ENCODE measurements around the gene NTM.

The NTM gene

DNA sequence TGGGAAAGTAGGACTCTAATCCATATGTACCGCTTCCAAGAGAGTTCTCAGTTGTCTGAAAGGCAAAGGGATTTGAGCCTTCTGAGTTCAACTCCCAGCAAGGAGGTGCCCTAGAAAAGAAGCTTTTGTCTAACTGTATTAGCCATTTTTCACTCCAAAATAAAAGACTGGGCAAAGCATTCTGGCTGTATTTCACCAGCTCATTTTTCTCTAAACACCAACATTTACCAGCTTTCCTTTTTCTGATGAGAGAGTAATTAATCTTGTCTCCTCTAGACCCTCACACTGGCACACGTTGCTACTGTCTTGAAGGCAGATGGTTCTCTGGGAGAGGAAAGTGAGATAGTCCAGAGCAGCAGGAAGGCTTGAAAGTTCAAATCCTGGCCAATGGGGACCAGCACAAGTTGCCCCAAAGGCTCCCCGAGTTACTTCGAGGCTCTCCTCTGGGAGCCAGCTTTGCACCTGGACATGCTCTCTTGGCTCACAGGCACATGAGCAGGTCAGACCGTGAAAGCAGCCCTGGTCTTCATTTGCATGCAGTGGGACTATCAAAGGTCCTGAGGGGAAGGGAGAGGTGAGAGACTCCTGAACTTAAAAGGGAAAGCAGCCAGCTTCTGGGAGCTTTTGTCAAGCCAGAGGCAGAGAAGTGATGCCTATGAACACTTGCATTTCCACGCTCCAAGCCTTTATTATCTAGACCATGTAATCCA lies 100.0 kb downstream of the NTM start:
- no peaks in the 10 kb centered on the region for H3K9me3 ChIP-seq (ENCODE audit: control insufficient read depth, low read length)
- no peak overlapping the region for H3K4me3 ChIP-seq (ENCODE audit: insufficient read depth, low read depth, low read length, poor library complexity, severe bottlenecking)
- H3K27ac ChIP-seq (ENCODE audit: insufficient read depth, low read length, poor library complexity, severe bottlenecking) = no peak overlapping the region
- H3K4me1 ChIP-seq (ENCODE audit: control insufficient read depth, insufficient read depth, low read length, poor library complexity, severe bottlenecking) = no peaks in the 10 kb centered on the region
- DNase-seq = no peak
- no peaks in the 10 kb centered on the region for H3K27me3 ChIP-seq (replicated peaks; ENCODE audit: control insufficient read depth, insufficient read depth, low read length, poor library complexity, severe bottlenecking)
- H3K36me3 ChIP-seq (ENCODE audit: control insufficient read depth, insufficient read depth, low read length) = no peaks in the 10 kb centered on the region

DNA sequence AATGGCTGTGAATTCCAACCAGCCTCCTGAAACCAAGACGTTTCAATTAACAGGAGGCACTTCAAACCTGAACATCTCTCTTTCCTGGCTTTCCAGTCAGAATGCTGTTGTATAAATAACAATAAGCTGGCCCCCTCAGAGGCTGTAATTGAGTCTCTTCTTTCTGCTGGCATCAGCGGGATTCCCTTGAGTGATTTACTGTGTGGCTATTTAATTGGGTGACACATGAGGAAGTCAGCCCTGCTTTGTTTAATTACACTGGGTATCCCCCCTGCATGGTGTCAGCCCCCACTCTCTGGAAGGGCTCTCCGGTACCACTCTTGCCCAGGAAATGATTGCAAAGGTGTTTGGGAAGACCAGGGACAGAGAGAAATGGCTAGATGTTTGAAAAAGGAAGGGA lies 101.6 kb downstream of the NTM start:
- no peak overlapping the region for H3K27ac ChIP-seq (ENCODE audit: insufficient read depth, low read length, poor library complexity, severe bottlenecking)
- no peaks in the 10 kb centered on the region for H3K27me3 ChIP-seq (replicated peaks; ENCODE audit: control insufficient read depth, insufficient read depth, low read length, poor library complexity, severe bottlenecking)
- no peak overlapping the region for H3K4me3 ChIP-seq (ENCODE audit: insufficient read depth, low read depth, low read length, poor library complexity, severe bottlenecking)
- no peaks in the 10 kb centered on the region for H3K4me1 ChIP-seq (ENCODE audit: control insufficient read depth, insufficient read depth, low read length, poor library complexity, severe bottlenecking)
- H3K9me3 ChIP-seq (ENCODE audit: control insufficient read depth, low read length) = no peaks in the 10 kb centered on the region
- no peak for DNase-seq
- no peaks in the 10 kb centered on the region for H3K36me3 ChIP-seq (ENCODE audit: control insufficient read depth, insufficient read depth, low read length)

DNA sequence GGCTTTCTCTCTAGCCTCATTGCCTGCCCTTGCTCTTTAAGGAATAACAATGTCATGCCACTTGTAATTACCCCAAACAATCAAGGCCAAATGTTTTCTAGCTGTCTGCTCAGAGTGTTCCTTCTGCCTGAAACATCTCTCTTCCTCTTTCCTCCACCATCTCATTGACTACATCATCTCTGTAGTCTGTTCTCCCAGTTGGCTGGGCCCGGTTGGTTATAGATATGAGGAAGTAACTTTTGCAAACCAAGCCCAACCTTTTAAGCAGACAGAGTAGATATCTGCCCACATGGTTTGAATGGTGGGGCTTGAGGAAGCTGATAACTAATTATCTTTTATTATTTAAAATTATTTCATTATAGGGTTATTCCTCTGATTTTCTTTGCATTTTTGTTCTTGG lies 104.5 kb downstream of the NTM start:
- no peak overlapping the region for H3K27ac ChIP-seq (ENCODE audit: insufficient read depth, low read length, poor library complexity, severe bottlenecking)
- H3K36me3 ChIP-seq (ENCODE audit: control insufficient read depth, insufficient read depth, low read length) = no peaks in the 10 kb centered on the region
- H3K4me3 ChIP-seq (ENCODE audit: insufficient read depth, low read depth, low read length, poor library complexity, severe bottlenecking) = no peak overlapping the region
- H3K27me3 ChIP-seq (replicated peaks; ENCODE audit: control insufficient read depth, insufficient read depth, low read length, poor library complexity, severe bottlenecking) = no peaks in the 10 kb centered on the region
- no peaks in the 10 kb centered on the region for H3K4me1 ChIP-seq (ENCODE audit: control insufficient read depth, insufficient read depth, low read length, poor library complexity, severe bottlenecking)
- no peaks in the 10 kb centered on the region for H3K9me3 ChIP-seq (ENCODE audit: control insufficient read depth, low read length)
- no peak for DNase-seq

DNA sequence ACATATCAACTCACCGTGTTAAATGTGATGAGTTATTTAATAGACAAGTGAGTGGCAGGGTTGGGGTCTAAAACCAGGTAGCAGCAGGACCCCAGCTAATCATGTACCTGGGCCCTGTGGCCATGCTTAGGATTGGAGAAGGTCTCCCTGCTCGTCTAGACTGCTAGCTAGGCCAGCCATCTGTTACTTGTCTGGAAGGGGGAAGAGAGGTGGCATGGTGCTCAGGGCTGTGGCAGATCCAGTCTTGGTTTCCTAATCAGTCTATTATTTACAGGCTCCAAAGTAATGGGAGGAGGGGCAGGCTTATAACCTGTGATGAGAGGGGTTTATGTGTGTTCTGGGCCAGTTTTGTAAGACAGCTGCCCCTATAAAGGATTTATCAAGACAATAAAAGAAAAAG lies 105.9 kb downstream of the NTM start:
- no peak for DNase-seq
- Histone ChIP-seq H3K4me3 (ENCODE audit: insufficient read depth, low read depth, low read length, poor library complexity, severe bottlenecking) (no peak overlapping the region), H3K9me3 (ENCODE audit: control insufficient read depth, low read length) (no peaks in the 10 kb centered on the region), H3K27me3 (replicated peaks; ENCODE audit: control insufficient read depth, insufficient read depth, low read length, poor library complexity, severe bottlenecking) (no peaks in the 10 kb centered on the region), H3K36me3 (ENCODE audit: control insufficient read depth, insufficient read depth, low read length) (no peaks in the 10 kb centered on the region), H3K4me1 (ENCODE audit: control insufficient read depth, insufficient read depth, low read length, poor library complexity, severe bottlenecking) (no peaks in the 10 kb centered on the region), H3K27ac (ENCODE audit: insufficient read depth, low read length, poor library complexity, severe bottlenecking) (no peak overlapping the region)

DNA sequence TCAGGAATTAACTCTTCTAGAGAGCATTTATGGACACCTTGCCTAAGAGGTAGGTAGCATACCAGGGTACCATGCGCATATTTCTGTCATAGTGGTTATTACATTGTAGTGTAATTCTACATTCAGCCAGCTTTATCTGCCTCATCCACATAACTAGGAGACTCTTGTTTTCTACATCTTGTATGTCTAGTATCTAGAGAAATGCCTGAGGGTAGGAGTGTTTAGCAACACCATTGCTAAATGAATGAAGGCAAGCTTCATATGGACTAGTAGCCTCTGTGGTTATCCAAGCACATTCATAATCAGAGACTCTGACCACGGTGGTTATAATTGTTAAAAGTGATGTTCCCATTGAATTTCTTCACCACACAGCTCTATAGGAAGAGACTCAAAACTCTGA lies 107.9 kb downstream of the NTM start:
- no peak for DNase-seq
- Histone ChIP-seq H3K4me1 (ENCODE audit: control insufficient read depth, insufficient read depth, low read length, poor library complexity, severe bottlenecking) (no peaks in the 10 kb centered on the region), H3K9me3 (ENCODE audit: control insufficient read depth, low read length) (no peaks in the 10 kb centered on the region), H3K27me3 (replicated peaks; ENCODE audit: control insufficient read depth, insufficient read depth, low read length, poor library complexity, severe bottlenecking) (no peaks in the 10 kb centered on the region), H3K36me3 (ENCODE audit: control insufficient read depth, insufficient read depth, low read length) (no peaks in the 10 kb centered on the region), H3K4me3 (ENCODE audit: insufficient read depth, low read depth, low read length, poor library complexity, severe bottlenecking) (no peak overlapping the region), H3K27ac (ENCODE audit: insufficient read depth, low read length, poor library complexity, severe bottlenecking) (no peak overlapping the region)

DNA sequence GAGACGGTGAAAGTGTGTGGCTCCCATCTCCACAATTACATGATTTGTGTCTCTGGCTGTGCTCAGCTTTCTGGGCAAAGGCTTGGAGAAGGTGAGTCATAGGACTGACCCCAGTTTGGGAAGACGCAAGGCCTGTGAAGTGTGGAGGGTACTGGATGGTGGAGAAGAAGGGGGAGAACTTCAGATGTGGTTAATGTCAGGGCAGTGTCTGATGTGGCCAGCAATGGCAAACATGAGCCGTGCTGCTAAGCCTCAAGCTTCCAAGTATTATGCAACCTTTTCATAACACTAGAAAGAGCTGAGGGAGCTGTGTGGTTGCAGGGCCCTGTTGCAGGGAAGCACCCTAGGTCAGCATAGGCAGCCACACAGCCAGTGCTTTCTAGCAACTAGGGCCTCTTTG lies 110.9 kb downstream of the NTM start:
- no peaks in the 10 kb centered on the region for H3K36me3 ChIP-seq (ENCODE audit: control insufficient read depth, insufficient read depth, low read length)
- DNase-seq = no peak
- no peak overlapping the region for H3K4me3 ChIP-seq (ENCODE audit: insufficient read depth, low read depth, low read length, poor library complexity, severe bottlenecking)
- no peak overlapping the region for H3K27ac ChIP-seq (ENCODE audit: insufficient read depth, low read length, poor library complexity, severe bottlenecking)
- no peaks in the 10 kb centered on the region for H3K9me3 ChIP-seq (ENCODE audit: control insufficient read depth, low read length)
- no peaks in the 10 kb centered on the region for H3K4me1 ChIP-seq (ENCODE audit: control insufficient read depth, insufficient read depth, low read length, poor library complexity, severe bottlenecking)
- no peaks in the 10 kb centered on the region for H3K27me3 ChIP-seq (replicated peaks; ENCODE audit: control insufficient read depth, insufficient read depth, low read length, poor library complexity, severe bottlenecking)

DNA sequence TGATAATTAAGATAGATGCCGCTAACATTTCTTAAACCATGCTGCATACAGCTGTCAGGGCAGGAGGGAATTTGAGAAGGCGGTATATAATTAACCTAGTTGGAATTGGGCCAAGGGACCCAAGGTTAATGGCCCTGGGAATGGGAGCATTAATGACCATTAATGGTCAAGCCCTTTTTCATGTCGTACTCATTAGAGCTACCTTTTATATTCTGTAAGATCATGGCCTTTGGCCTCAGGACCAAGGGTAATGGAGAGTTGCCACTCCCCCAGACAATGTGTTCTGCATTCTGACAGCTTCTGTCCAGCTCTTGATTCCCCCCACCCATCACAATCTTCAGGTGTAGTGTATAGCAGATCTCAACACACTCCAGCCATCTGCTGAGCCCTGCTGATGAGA lies 111.6 kb downstream of the NTM start:
- Histone ChIP-seq H3K27me3 (replicated peaks; ENCODE audit: control insufficient read depth, insufficient read depth, low read length, poor library complexity, severe bottlenecking) (no peaks in the 10 kb centered on the region), H3K27ac (ENCODE audit: insufficient read depth, low read length, poor library complexity, severe bottlenecking) (no peak overlapping the region), H3K9me3 (ENCODE audit: control insufficient read depth, low read length) (no peaks in the 10 kb centered on the region), H3K36me3 (ENCODE audit: control insufficient read depth, insufficient read depth, low read length) (no peaks in the 10 kb centered on the region), H3K4me1 (ENCODE audit: control insufficient read depth, insufficient read depth, low read length, poor library complexity, severe bottlenecking) (no peaks in the 10 kb centered on the region), H3K4me3 (ENCODE audit: insufficient read depth, low read depth, low read length, poor library complexity, severe bottlenecking) (no peak overlapping the region)
- DNase-seq = no peak

DNA sequence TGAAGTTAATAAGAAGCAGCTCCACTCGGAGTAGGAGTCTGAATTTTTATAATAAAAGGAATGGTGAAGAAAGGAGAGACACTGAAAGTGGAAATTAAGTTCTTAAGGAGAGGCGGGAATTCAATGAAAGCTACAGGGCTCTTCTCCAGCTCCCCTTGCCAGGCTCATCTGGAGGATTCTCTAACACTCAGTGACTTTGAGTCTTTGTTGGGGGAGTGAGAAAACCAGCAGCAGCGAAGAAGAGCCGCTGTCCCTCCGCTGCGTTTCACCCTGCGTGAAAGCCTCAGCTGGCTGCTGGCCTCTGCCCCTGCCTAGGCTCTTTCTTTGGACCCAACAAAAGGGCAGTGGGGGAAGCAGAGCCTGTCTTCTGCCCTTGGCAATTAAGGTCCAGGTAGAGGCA lies 113.0 kb downstream of the NTM start:
- no peaks in the 10 kb centered on the region for H3K9me3 ChIP-seq (ENCODE audit: control insufficient read depth, low read length)
- H3K4me3 ChIP-seq (ENCODE audit: insufficient read depth, low read depth, low read length, poor library complexity, severe bottlenecking) = no peak overlapping the region
- no peaks in the 10 kb centered on the region for H3K4me1 ChIP-seq (ENCODE audit: control insufficient read depth, insufficient read depth, low read length, poor library complexity, severe bottlenecking)
- H3K27ac ChIP-seq (ENCODE audit: insufficient read depth, low read length, poor library complexity, severe bottlenecking) = no peak overlapping the region
- no peaks in the 10 kb centered on the region for H3K36me3 ChIP-seq (ENCODE audit: control insufficient read depth, insufficient read depth, low read length)
- no peaks in the 10 kb centered on the region for H3K27me3 ChIP-seq (replicated peaks; ENCODE audit: control insufficient read depth, insufficient read depth, low read length, poor library complexity, severe bottlenecking)
- DNase-seq = no peak

DNA sequence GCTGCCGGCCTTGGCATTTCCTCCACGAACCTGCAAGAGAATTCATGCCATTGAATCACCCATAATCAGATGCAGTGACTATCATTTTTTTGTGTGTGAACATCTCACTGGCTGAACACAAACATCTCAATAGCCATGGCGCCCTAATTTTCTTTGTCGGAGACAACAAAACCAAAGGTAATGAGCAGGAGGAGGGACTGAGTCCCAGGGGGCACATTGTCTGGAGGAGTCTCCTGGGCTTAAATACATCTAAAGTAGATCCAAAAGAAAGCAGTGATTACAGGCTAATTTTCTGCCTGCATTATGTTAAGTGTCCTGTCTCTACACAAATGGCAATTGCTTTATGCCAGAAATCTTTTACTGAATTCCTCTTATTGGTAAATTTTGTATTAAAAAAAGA lies 113.5 kb downstream of the NTM start:
- Histone ChIP-seq H3K36me3 (ENCODE audit: control insufficient read depth, insufficient read depth, low read length) (no peaks in the 10 kb centered on the region), H3K9me3 (ENCODE audit: control insufficient read depth, low read length) (no peaks in the 10 kb centered on the region), H3K4me3 (ENCODE audit: insufficient read depth, low read depth, low read length, poor library complexity, severe bottlenecking) (no peak overlapping the region), H3K4me1 (ENCODE audit: control insufficient read depth, insufficient read depth, low read length, poor library complexity, severe bottlenecking) (no peaks in the 10 kb centered on the region), H3K27me3 (replicated peaks; ENCODE audit: control insufficient read depth, insufficient read depth, low read length, poor library complexity, severe bottlenecking) (no peaks in the 10 kb centered on the region), H3K27ac (ENCODE audit: insufficient read depth, low read length, poor library complexity, severe bottlenecking) (no peak overlapping the region)
- DNase-seq = no peak

DNA sequence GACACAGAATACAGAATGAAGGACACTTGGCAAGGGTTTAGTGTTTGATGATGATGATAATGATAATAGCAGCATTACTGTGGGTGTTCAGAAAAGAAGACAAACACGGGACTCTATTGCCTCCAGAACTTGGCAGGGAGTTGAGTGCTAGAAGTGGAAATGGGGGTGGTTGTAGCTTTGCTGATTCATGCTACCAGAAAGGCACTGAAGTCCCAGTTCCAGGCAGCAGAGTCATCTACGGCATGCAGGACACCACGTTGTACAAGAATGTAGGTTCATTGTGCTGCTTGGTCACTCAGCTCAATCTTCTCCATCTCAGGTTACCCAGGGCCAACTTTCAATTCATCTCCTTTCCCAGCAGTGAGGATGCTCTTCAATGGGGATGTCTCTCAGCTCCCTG lies 115.7 kb downstream of the NTM start:
- no peaks in the 10 kb centered on the region for H3K27me3 ChIP-seq (replicated peaks; ENCODE audit: control insufficient read depth, insufficient read depth, low read length, poor library complexity, severe bottlenecking)
- no peaks in the 10 kb centered on the region for H3K4me1 ChIP-seq (ENCODE audit: control insufficient read depth, insufficient read depth, low read length, poor library complexity, severe bottlenecking)
- no peak overlapping the region for H3K4me3 ChIP-seq (ENCODE audit: insufficient read depth, low read depth, low read length, poor library complexity, severe bottlenecking)
- no peaks in the 10 kb centered on the region for H3K36me3 ChIP-seq (ENCODE audit: control insufficient read depth, insufficient read depth, low read length)
- no peak overlapping the region for H3K27ac ChIP-seq (ENCODE audit: insufficient read depth, low read length, poor library complexity, severe bottlenecking)
- no peak for DNase-seq
- H3K9me3 ChIP-seq (ENCODE audit: control insufficient read depth, low read length) = no peaks in the 10 kb centered on the region

Measured in effector memory CD4-positive, alpha-beta T cell (primary cell).